Peyer's patch (tissue), 4 donors: ENCODE data around the gene PLEKHA6. TPM values are rescaled to one million over a fixed set of nuclear protein-coding genes. Genes with fewer than 3 reads are reported as not detected.

Experiments used
- DNase-seq, 3 donors: peaks; one replicate each; pipeline ENCODE4 v3.0.0-alpha.2; 2017 to 2019
- H3K27ac ChIP-seq, 4 donors: fragments of 200-600 bp; sonication (generic); one replicate each; pipeline ENCODE4 v1.5.1; 2016 to 2019
- H3K27me3 ChIP-seq, 2 donors: fragments of 200-600 bp; sonication (generic); one replicate each; pipeline ENCODE4 v1.5.1; 2019
- H3K36me3 ChIP-seq, 3 donors: fragments of 200-600 bp; sonication (generic); one replicate each; pipeline ENCODE4 v1.5.1; 2016 to 2019
- H3K4me1 ChIP-seq, 4 donors: fragments of 200-600 bp; sonication (generic); one replicate each; pipeline ENCODE4 v1.5.1; 2016 to 2019
- H3K4me3 ChIP-seq, 4 donors: fragments of 200-600 bp; sonication (generic); 1 replicate in 3 of 4; 2 replicates in 1 of 4; pipeline ENCODE4 v1.5.1; 2016 to 2019; ENCODE audit warnings: mild to moderate bottlenecking in 1 of 4
- H3K9me3 ChIP-seq, 4 donors: fragments of 200-600 bp; sonication (generic); one replicate each; pipeline ENCODE4 v1.5.1; 2016 to 2019; ENCODE audit warnings: mild to moderate bottlenecking in 1 of 4
- CTCF ChIP-seq, 6 experiments: fragments of 450-650 bp in 4 of 6; fragments of 200-600 bp in 2 of 6; sonication (generic) in 1 of 6; IDR thresholded peaks; one replicate each; pipeline ENCODE4 v1.5.1; 2017 to 2019; ENCODE audit warnings: antibody characterized with exemption in 6 of 6, mild to moderate bottlenecking in 3 of 6, moderate library complexity in 1 of 6
- POLR2A ChIP-seq, 2 donors: fragments of 450-650 bp; IDR thresholded peaks; one replicate each; pipeline ENCODE4 v1.5.1; 2017; ENCODE audit warnings: antibody characterized with exemption in 2 of 2, mild to moderate bottlenecking in 2 of 2, moderate library complexity in 2 of 2
- total RNA-seq, 4 donors: library from RNA; depleted of rRNA; stranded (reverse); fragments of >200 nt; gene quantifications; one replicate each; pipeline ENCODE4 v1.1.0, GENCODE V29; 2016

Gene PLEKHA6
- total RNA-seq, 4 donors from 2014 or later = 57.3 to 91.6 (median 70.2) TPM

GRCh38 chr1:204401730-204402129 is 42.0 kb upstream of the PLEKHA6 start:
- no peaks in the 10 kb centered on the region for H3K9me3 ChIP-seq
- H3K27ac ChIP-seq = no peak overlapping the region
- DNase-seq = no peak
- peaks cover 0 to 24% (median 0%) of the 10 kb centered on the region in 4 donors for H3K4me1 ChIP-seq
- H3K27me3 ChIP-seq = no peaks in the 10 kb centered on the region
- H3K36me3 ChIP-seq = peaks cover 0 to 71% (median 0%) of the 10 kb centered on the region in 3 donors
- TF ChIP-seq POLR2A (IDR thresholded peaks at IDR 0.05) = no peak
- no peak for TF ChIP-seq CTCF (IDR thresholded peaks at IDR 0.05)
- no peak overlapping the region for H3K4me3 ChIP-seq

- TF ChIP-seq POLR2A (IDR thresholded peaks at IDR 0.05) = no peak
- no peak for TF ChIP-seq CTCF (IDR thresholded peaks at IDR 0.05)
- no peaks in the 10 kb centered on the region for H3K27me3 ChIP-seq
- H3K36me3 ChIP-seq = peaks cover 0 to 67% (median 0%) of the 10 kb centered on the region in 3 donors
- no peak overlapping the region for H3K4me3 ChIP-seq
- H3K4me1 ChIP-seq = peaks cover 0 to 16% (median 0%) of the 10 kb centered on the region in 4 donors
- no peaks in the 10 kb centered on the region for H3K9me3 ChIP-seq
- no peak overlapping the region for H3K27ac ChIP-seq
- no peak for DNase-seq
These were observed 41.3 kb upstream of the PLEKHA6 start for GRCh38 chr1:204400882-204401510.

- Histone ChIP-seq H3K9me3 (no peaks in the 10 kb centered on the region), H3K27ac (peak overlapping the region in 1 of 4 donors; percentile 41), H3K27me3 (no peaks in the 10 kb centered on the region), H3K4me1 (no peaks in the 10 kb centered on the region), H3K36me3 (peaks cover 0 to 43% (median 0%) of the 10 kb centered on the region in 3 donors), H3K4me3 (no peak overlapping the region)
- DNase-seq = peak; percentile 43 to 87 (median 77)
- TF ChIP-seq POLR2A (IDR thresholded peaks at IDR 0.05) = no peak
- peak; percentile 58 to 94 (median 86) for TF ChIP-seq CTCF (IDR thresholded peaks at IDR 0.05)
These were observed 38.7 kb upstream of the PLEKHA6 start for GRCh38 chr1:204398197-204399125.

- H3K9me3 ChIP-seq = no peaks in the 10 kb centered on the region
- H3K27me3 ChIP-seq = no peaks in the 10 kb centered on the region
- no peak for DNase-seq
These were observed 36.4 kb upstream of the PLEKHA6 start for GRCh38 chr1:204396015-204396583.

More at GRCh38 chr1:204396015-204396583, 36.4 kb upstream of the PLEKHA6 start:
- TF ChIP-seq CTCF (IDR thresholded peaks at IDR 0.05) (no peak), POLR2A (IDR thresholded peaks at IDR 0.05) (no peak)
- H3K4me1 ChIP-seq = peaks cover 0 to 7% (median 0%) of the 10 kb centered on the region in 4 donors
- no peak overlapping the region for H3K27ac ChIP-seq
- no peak overlapping the region for H3K4me3 ChIP-seq
- H3K36me3 ChIP-seq = peaks cover 0 to 24% (median 0%) of the 10 kb centered on the region in 3 donors
